SK-N-SH treated with all-trans-retinoic acid at 6 μM for 48 hours (cell line): ENCODE measurements around the gene CAMKMT.

Experiments used
- ARNTL ChIP-seq: fragments of 450-650 bp; formaldehyde crosslinking; IDR thresholded peaks from 2 replicates; pipeline ENCODE4 v1.5.0; 2020; ENCODE audit warnings: low read depth, mild to moderate bottlenecking, moderate library complexity, borderline replicate concordance
- BACH2 ChIP-seq: fragments of 250-450 bp; sonication (Bioruptor Pico); IDR thresholded peaks from 2 replicates; pipeline ENCODE4 v1.9.0; 2021; ENCODE audit warnings: mild to moderate bottlenecking, borderline replicate concordance
- CREB5 ChIP-seq: fragments of 250-450 bp; sonication (Bioruptor Pico); IDR thresholded peaks from 2 replicates; pipeline ENCODE4 v1.5.1; 2020; ENCODE audit warnings: low read depth, mild to moderate bottlenecking, moderate library complexity
- CSRNP3 ChIP-seq: fragments of 250-450 bp; sonication (Bioruptor Pico); IDR thresholded peaks from 2 replicates; pipeline ENCODE4 v1.5.1; 2021; ENCODE audit warnings: mild to moderate bottlenecking, moderate library complexity
- GLIS3 ChIP-seq: fragments of 250-450 bp; sonication (Bioruptor Pico); IDR thresholded peaks from 2 replicates; pipeline ENCODE4 v1.5.0; 2020; ENCODE audit warnings: mild to moderate bottlenecking, moderate library complexity
- ISL1 ChIP-seq: fragments of 250-450 bp; sonication (Bioruptor Pico); IDR thresholded peaks from 2 replicates; pipeline ENCODE4 v2.1.2; 2022; ENCODE audit warnings: mild to moderate bottlenecking, moderate library complexity
- PATZ1 ChIP-seq: fragments of 250-450 bp; sonication (Bioruptor Pico); IDR thresholded peaks from 2 replicates; pipeline ENCODE4 v1.8.0; 2020; ENCODE audit warnings: mild to moderate bottlenecking, moderate library complexity, borderline replicate concordance
- POU6F1 ChIP-seq: fragments of 250-450 bp; sonication (Bioruptor Pico); IDR thresholded peaks from 2 replicates; pipeline ENCODE4 v1.8.0; 2021; ENCODE audit warnings: low read depth, mild to moderate bottlenecking, moderate library complexity, borderline replicate concordance
- RARB ChIP-seq: fragments of 250-450 bp; sonication (Bioruptor Pico); IDR thresholded peaks from 2 replicates; pipeline ENCODE4 v1.8.0; 2021; ENCODE audit warnings: mild to moderate bottlenecking, moderate library complexity
- TSHZ2 ChIP-seq: fragments of 250-450 bp; sonication (Bioruptor Pico); IDR thresholded peaks from 2 replicates; pipeline ENCODE4 v1.5.0; 2020; ENCODE audit warnings: mild to moderate bottlenecking, moderate library complexity
- ZC3H10 ChIP-seq: fragments of 250-450 bp; sonication (Bioruptor Pico); IDR thresholded peaks from 2 replicates; pipeline ENCODE4 v1.5.1; 2021; ENCODE audit warnings: mild to moderate bottlenecking, moderate library complexity
- ZFP3 ChIP-seq: fragments of 250-450 bp; sonication (Bioruptor Pico); IDR thresholded peaks from 2 replicates; pipeline ENCODE4 v1.5.0; 2020; ENCODE audit warnings: mild to moderate bottlenecking, moderate library complexity
- ZFP30 ChIP-seq: fragments of 450-650 bp; formaldehyde crosslinking; IDR thresholded peaks from 2 replicates; pipeline ENCODE4 v1.5.0; 2022; ENCODE audit warnings: mild to moderate bottlenecking, moderate library complexity

GRCh38 chr2:44741507-44741906 lies 379.8 kb downstream of the CAMKMT start:
- TF ChIP-seq PATZ1 (CRISPR knock-in tag) (no peak), ISL1 (CRISPR knock-in tag) (no peak), GLIS3 (CRISPR knock-in tag) (no peak), TSHZ2 (CRISPR knock-in tag) (no peak), ZFP3 (CRISPR knock-in tag) (no peak), ZC3H10 (no peak), RARB (no peak), ARNTL (CRISPR knock-in tag) (no peak), CREB5 (CRISPR knock-in tag) (no peak), ZFP30 (CRISPR knock-in tag) (no peak), CSRNP3 (CRISPR knock-in tag) (no peak), POU6F1 (CRISPR knock-in tag) (no peak), BACH2 (CRISPR knock-in tag) (no peak)
